ENCODE data around the gene ENPP3. TPM values are rescaled to one million over a fixed set of nuclear protein-coding genes. Genes with fewer than 3 reads are reported as not detected.

The ENPP3 gene
- total RNA-seq, 1 experiment from 2014 or later: not detected

DNA sequence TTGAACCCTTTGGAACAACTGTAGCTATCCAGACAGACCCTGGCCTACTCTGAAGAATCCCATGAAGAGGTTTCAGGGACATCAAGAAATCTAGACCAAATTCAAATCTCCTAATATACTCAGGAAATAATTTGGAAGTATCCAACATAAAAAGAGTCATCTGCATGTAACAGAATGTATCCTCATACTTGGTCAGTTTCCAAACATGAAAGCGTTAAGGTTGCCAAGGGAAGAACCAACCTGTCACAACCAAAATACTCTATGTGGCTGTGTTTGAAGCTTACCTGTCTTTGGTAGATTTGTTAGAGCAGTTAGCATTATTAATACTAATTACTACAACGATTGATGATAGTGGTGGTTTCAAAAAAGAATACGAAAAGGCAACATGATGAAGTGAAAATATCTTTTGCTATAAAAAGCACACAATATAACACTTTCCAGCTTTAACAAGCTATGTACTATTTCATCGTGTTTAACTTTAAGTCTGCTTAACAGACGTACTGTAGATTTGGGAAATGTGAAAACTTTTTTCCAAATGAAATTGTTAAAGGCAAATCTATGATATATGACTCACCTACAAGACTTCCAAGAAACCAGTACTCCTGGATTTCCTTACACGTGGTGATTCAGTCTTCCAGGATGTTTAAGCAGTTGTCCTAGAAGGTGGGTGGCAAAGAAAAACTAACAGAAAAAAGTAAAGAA lies 124.1 kb downstream of the ENPP3 start (continued):
- no peak for TF ChIP-seq MYBL2 (CRISPR knock-in tag; IDR thresholded peaks at IDR 0.05)
- TF ChIP-seq FOXJ3 (CRISPR knock-in tag; IDR thresholded peaks at IDR 0.05; ENCODE audit: borderline replicate concordance): no peak
- TF ChIP-seq NFYB (CRISPR knock-in tag; conservative IDR thresholded peaks at IDR 0.05; ENCODE audit: low read depth): no peak
- no peak for TF ChIP-seq ATF1 (CRISPR knock-in tag; IDR thresholded peaks at IDR 0.05)

DNA sequence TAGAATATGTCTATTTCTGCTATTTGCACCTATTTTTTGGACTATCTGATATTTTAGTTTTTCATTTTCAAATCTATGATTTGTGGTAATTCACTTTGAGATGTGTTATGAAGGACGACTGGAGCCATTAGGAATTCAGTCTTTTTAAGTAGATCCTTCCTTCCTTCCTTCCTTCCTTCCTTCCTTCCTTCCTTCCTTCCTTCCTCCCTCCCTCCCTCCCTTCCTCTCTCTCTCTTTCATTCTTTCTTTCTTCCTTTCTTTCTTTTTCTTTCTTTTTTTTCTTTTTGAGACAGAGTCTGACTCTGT lies 124.6 kb downstream of the ENPP3 start:
- DNase-seq (ENCODE audit: low spot score) (no peak), ATAC-seq (no peak)
- no peak overlapping the region for H3K4me3 Mint-ChIP-seq
- no peak for TF ChIP-seq CDX4 (CRISPR knock-in tag; IDR thresholded peaks at IDR 0.05; ENCODE audit: borderline replicate concordance)
- TF ChIP-seq CBFB (CRISPR knock-in tag; IDR thresholded peaks at IDR 0.05; ENCODE audit: low read depth): no peak
- TF ChIP-seq ZNF281 (CRISPR knock-in tag; IDR thresholded peaks at IDR 0.05): no peak
- H3K27ac Mint-ChIP-seq: no peak overlapping the region
- H3K9me3 Mint-ChIP-seq: no peaks in the 10 kb centered on the region
- POLR2A ChIA-PET: no interaction called here
- H3K36me3 Mint-ChIP-seq: no peaks in the 10 kb centered on the region
- CTCF ChIA-PET: no interaction called here
- no peaks in the 10 kb centered on the region for H3K4me1 Mint-ChIP-seq
- peaks cover 19% of the 10 kb centered on the region for H3K27me3 Mint-ChIP-seq (ENCODE audit: low read depth)

- Mint-ChIP-seq H3K27ac (no peak overlapping the region), H3K4me1 (no peaks in the 10 kb centered on the region), H3K27me3 (ENCODE audit: low read depth) (peaks cover 15% of the 10 kb centered on the region), H3K9me3 (no peaks in the 10 kb centered on the region), H3K36me3 (no peaks in the 10 kb centered on the region), H3K4me3 (no peak overlapping the region)
- DNase-seq (ENCODE audit: low spot score) (no peak), ATAC-seq (no peak)
- POLR2A ChIA-PET: no interaction called here
- TF ChIP-seq GABPB1 (CRISPR knock-in tag; IDR thresholded peaks at IDR 0.05): no peak
- TF ChIP-seq, protein P1, sequence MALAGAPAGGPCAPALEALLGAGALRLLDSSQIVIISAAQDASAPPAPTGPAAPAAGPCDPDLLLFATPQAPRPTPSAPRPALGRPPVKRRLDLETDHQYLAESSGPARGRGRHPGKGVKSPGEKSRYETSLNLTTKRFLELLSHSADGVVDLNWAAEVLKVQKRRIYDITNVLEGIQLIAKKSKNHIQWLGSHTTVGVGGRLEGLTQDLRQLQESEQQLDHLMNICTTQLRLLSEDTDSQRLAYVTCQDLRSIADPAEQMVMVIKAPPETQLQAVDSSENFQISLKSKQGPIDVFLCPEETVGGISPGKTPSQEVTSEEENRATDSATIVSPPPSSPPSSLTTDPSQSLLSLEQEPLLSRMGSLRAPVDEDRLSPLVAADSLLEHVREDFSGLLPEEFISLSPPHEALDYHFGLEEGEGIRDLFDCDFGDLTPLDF (CRISPR knock-in tag; IDR thresholded peaks at IDR 0.05): no peak
- TF ChIP-seq GTF2I (CRISPR knock-in tag; conservative IDR thresholded peaks at IDR 0.05): no peak
- no peak for TF ChIP-seq NR3C1 (CRISPR knock-in tag; conservative IDR thresholded peaks at IDR 0.05; ENCODE audit: low read depth)
- TF ChIP-seq, protein P2, sequence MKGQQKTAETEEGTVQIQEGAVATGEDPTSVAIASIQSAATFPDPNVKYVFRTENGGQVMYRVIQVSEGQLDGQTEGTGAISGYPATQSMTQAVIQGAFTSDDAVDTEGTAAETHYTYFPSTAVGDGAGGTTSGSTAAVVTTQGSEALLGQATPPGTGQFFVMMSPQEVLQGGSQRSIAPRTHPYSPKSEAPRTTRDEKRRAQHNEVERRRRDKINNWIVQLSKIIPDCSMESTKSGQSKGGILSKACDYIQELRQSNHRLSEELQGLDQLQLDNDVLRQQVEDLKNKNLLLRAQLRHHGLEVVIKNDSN (CRISPR knock-in tag; IDR thresholded peaks at IDR 0.05): no peak
- no peak for TF ChIP-seq JAZF1 (CRISPR knock-in tag; IDR thresholded peaks at IDR 0.05)
- TF ChIP-seq ZNF671 (CRISPR knock-in tag; IDR thresholded peaks at IDR 0.05): no peak
- TF ChIP-seq CDX4 (CRISPR knock-in tag; IDR thresholded peaks at IDR 0.05; ENCODE audit: borderline replicate concordance): no peak
- CTCF ChIA-PET: no interaction called here
Observed at GRCh38 chr6:131762984-131763383, 125.9 kb downstream of the ENPP3 start.

DNA sequence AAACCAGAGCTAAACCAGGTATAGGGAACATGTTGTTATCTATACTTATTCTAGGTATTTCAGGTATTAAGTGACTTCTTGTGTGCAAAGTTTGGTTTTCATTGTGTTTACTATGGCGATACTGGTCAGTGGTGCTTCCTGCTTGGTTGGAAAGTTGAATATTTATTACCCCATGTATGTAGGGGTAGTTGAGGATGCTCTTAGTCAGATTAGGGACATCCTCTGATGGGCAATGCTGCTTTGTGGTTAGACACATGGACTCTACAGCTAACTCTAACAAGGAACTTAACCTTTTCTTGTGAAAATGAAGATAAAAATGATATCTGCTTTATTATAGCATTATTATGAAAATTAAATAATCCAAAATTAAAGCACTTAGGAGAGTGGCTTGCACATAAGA lies 126.6 kb downstream of the ENPP3 start:
- H3K36me3 Mint-ChIP-seq: no peaks in the 10 kb centered on the region
- no peak for ATAC-seq
- H3K4me3 Mint-ChIP-seq: no peak overlapping the region
- peaks cover 19% of the 10 kb centered on the region for H3K27me3 Mint-ChIP-seq (ENCODE audit: low read depth)
- no peaks in the 10 kb centered on the region for H3K9me3 Mint-ChIP-seq
- ChIA-PET CTCF (no interaction called here), POLR2A (no interaction called here)
- H3K27ac Mint-ChIP-seq: no peak overlapping the region
- no peak for TF ChIP-seq GRHL2 (CRISPR knock-in tag; IDR thresholded peaks at IDR 0.05; ENCODE audit: insufficient replicate concordance, severe bottlenecking)
- TF ChIP-seq IRF2 (CRISPR knock-in tag; IDR thresholded peaks at IDR 0.05; ENCODE audit: borderline replicate concordance, low read depth): no peak
- no peak for TF ChIP-seq ZNF263 (CRISPR knock-in tag; IDR thresholded peaks at IDR 0.05; ENCODE audit: low read depth)
- no peak for TF ChIP-seq RELA (CRISPR knock-in tag; IDR thresholded peaks at IDR 0.05; ENCODE audit: borderline replicate concordance)
- no peak for DNase-seq (ENCODE audit: low spot score)
- no peaks in the 10 kb centered on the region for H3K4me1 Mint-ChIP-seq

Data from WTC11 (cell line).